Raji (cell line): ENCODE measurements around the gene HOXD3.

Source experiments
- POLR2A ChIP-seq: IDR thresholded peaks from 2 replicates; pipeline ENCODE4 v1.6.1; 2011; ENCODE audit warnings: low read depth, low read length, control low read depth; ENCODE audit not compliant: insufficient read depth

HOXD3 gene

DNA sequence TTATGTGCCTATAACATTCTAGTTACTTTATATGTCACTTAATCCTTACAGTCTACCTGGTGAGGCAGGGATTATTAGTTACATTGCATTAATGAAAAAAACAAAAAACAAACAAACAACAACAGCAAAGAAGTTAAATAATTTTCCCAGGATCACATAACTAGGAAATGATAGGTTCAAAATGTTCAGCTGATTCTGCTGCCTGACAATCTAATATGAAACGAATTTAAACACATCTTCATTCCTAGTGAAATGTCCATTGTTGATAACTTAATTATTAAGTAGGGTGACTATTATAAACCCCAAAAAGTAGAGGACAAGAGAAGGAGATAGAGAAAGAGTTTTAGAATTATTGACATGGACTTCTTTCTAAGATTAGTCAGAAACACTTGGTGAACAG is 54.0 kb downstream of the HOXD3 start:
- no peak for TF ChIP-seq POLR2A

DNA sequence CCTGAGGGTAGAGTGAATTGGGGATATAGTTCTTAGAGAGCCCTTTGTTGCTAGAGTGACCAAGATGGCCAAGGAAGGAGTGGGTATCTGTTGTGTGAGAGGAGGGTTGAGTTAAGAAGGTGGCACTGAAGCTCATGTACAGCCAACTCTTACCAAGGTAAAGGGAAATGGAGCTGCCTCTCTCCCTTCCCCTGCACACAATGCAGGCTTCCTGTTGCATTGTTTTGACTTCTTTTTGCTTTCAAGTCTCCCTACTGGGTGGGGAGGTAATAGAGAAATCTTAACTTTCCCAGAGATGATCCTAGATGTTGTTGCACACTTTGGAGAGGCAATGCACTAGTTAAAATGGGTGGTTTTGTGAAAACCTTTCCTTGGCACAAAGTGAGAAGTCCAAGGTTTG is 55.2 kb downstream of the HOXD3 start:
- TF ChIP-seq POLR2A = no peak

DNA sequence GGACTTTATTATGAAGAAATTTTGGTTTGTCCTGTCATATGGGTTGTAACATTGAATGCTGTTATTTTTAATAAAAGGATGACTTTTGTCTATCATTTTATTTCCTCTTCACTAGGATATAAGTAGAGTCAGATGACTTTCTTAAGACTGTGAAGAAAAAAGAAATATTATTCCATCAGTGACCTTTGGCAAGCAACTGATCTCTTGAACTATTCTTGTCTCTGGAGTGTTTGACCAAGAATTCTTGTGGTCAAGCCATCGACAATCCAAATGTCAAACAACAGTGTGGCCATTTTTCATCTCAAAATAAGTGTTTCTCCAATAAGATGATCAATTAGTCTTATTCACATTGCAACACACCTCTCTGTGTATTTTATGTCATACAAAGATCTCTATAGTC is 56.3 kb downstream of the HOXD3 start:
- no peak for TF ChIP-seq POLR2A
